GM19193 (cell line): ENCODE results near the gene CCDC134.

Experiments used
- POLR2A ChIP-seq: IDR thresholded peaks from 4 replicates; pipeline ENCODE4 v1.6.1; 2011; ENCODE audit not compliant: insufficient read depth, insufficient read length; ENCODE audit errors: extremely low read depth

CCDC134 gene

DNA sequence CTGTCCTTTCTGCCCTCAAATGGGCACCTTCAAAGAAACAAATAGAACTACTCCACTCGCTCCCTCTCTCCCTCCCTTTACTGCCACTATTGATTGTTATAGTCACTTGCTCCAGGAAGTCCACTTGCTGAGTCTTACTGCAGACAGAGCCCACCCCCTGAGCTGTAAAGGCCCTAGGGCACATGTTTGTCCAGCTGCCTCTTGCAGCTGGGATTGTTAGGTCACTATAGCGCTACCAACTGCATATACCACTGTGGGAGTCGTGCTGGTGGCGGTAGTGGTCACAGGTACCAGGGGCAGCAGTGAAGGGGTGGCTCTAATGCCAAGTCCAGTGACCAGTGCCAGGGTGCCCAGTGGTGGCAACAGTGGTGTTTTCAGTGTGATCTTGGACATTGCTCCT, 28.0 kb downstream of the CCDC134 start:
- TF ChIP-seq POLR2A, result peak; percentile 19

DNA sequence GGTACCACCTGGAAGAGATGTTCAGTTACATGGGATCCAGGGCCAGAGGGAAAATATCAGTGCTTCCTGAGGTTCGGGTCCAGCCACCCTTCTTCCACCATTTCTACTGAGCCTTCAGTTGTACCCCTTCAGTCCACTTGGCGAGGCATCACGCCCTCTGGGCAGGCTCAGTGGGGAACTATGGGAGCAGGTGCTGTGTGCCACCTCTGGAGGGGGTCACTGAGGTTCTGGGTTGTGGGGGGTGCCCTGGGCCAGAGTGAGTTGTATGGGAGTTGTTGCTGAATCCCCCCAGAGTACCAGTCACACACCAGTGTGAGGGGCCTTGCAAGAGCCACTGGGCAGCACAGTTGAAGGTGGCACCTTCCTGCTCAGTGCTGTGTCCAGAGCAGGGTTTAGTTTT, 29.7 kb downstream of the CCDC134 start:
- TF ChIP-seq POLR2A, result no peak

DNA sequence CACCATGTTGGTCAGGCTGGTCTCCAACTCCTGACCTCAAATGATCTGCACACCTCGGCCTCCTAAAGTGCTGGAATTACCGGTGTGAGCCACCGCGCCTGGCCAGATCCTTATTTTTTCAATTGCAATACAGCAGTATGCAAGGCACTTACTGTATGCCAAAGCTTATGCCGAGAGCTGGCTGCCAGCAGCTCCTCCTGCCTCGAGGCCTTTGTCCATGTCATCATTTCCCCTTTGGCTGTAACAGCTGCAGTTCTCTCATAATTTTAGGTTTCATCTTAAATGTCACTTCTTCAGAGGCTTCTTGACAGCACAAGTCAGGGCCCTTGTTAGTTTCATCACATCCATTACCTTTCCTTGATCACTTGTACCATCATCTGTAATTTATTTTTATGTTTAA, 30.9 kb downstream of the CCDC134 start:
- TF ChIP-seq POLR2A, result no peak

DNA sequence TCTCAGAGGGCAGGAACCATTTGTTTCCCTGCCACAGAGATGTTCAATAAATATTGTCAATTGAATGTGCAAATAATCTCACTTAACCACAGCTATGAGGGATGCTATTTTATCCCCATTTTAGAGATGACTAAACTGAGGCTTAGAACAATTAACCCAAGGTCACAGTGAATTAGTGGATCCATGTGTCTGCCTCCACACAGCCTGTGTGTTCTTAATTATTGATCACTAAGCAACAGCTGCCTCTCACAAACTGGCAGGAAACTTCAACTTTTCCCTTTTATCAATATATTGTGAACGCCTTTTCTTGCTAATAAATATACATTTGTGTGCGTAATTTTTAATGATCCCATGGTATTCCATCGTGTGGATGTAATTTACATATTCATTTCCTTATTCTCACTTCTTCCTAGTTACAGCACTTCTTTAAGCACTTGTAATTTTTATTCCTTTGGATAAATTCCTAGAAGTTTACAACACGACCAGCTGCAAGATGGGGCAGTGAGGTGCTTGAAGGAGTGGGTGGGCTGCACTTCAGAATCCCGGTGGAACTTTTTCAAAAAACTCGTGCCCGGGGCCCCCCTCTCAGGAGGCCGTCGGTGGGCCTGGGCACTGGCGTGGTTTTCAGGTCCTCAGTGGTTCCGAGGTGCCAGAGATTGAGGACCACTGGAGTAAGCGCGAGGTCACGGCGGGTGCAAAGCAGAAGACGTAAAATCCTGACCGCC, 31.5 kb downstream of the CCDC134 start:
- TF ChIP-seq POLR2A, result no peak

DNA sequence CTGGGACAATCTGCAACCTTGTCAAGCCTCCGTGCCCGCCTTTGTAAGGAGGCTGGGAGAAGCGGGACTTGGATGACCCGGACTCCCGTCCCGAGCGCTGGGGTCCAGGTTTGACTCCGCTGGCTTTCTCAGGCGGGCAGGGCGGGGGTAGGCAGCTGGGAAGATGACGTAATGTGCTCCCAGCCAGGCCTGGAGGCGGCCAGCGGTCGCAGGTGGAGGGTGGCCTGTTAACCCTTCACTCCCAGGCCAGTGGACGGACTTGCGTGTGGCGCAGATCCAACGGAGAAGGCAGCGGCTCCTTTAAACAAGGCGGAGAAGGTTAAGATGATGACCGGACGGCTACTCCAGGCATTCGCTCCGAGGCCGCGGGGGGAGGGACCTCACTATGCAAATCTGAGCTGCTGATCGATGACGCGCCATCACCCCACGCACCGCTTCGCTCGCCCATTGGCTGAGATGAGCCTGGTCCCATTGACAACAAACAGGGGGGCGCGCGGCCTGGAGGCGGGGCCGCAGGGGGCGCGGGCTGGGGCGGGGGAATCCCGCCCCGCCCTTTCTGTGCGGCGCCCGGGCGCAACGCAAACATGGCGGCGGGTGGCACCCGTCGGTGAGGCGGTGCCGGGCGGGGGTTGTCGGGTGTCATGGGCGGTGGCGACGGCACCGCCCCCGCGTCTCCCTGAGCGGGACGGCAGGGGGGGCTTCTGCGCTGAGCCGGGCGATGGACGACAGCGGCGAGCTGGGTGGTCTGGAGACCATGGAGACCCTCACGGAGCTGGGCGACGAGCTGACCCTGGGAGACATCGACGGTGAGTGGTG, 32.3 kb downstream of the CCDC134 start, which contains the start of gene SREBF2:
TSS of gene SREBF2 (plus strand) at position 553 of the 816 bp plus-strand sequence. CDS start at position 719, 166 bp downstream.
- peak; percentile 88 for TF ChIP-seq POLR2A

GRCh38 chr22:41833369-41834004, 33.0 kb downstream of the CCDC134 start:
- no peak for TF ChIP-seq POLR2A

- no peak for TF ChIP-seq POLR2A
These were observed 33.8 kb downstream of the CCDC134 start for GRCh38 chr22:41834005-41834944.

DNA sequence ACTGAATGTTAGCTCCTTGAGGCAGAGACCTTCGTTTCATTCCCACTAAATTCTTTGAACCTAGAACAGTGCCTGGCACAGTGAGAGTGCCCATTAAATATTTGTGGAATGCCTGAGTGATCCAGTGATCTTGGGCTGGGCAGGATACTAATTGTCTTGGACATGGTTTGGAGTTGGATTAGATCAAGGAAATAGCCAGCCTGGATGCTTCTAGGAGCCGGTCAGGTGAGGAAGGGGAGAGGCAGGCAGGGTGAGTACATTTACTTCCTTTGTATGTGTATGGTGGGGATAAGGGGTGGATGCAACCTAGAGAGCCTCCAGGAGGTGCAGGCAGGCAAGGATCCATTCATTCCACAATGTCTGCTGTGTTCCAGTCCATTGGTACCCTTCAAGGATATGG, 36.1 kb downstream of the CCDC134 start:
- TF ChIP-seq POLR2A, result no peak

GRCh38 chr22:41838842-41839618, 38.6 kb downstream of the CCDC134 start:
- no peak for TF ChIP-seq POLR2A

DNA sequence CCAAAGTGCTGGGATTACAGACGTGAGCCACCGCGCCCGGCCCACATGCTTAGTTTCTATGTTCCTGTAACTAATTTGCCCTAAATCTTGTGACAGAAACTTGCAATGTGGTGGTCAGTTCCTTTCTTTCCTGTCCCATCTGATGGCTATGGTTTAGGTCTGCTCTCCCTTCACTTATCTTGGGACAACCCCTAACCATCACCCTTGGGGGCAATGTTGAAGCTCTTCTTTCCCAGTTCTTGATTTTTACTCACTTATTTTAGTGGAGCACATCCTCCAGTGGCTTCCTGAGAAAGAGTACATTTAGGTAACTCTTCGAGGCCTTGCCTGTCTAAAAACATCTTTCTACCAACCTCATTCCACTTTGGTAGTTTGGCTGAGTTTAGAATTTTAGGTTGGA, 39.7 kb downstream of the CCDC134 start:
- no peak for TF ChIP-seq POLR2A

- TF ChIP-seq POLR2A, result no peak
These were observed 40.7 kb downstream of the CCDC134 start for GRCh38 chr22:41841085-41841712.

DNA sequence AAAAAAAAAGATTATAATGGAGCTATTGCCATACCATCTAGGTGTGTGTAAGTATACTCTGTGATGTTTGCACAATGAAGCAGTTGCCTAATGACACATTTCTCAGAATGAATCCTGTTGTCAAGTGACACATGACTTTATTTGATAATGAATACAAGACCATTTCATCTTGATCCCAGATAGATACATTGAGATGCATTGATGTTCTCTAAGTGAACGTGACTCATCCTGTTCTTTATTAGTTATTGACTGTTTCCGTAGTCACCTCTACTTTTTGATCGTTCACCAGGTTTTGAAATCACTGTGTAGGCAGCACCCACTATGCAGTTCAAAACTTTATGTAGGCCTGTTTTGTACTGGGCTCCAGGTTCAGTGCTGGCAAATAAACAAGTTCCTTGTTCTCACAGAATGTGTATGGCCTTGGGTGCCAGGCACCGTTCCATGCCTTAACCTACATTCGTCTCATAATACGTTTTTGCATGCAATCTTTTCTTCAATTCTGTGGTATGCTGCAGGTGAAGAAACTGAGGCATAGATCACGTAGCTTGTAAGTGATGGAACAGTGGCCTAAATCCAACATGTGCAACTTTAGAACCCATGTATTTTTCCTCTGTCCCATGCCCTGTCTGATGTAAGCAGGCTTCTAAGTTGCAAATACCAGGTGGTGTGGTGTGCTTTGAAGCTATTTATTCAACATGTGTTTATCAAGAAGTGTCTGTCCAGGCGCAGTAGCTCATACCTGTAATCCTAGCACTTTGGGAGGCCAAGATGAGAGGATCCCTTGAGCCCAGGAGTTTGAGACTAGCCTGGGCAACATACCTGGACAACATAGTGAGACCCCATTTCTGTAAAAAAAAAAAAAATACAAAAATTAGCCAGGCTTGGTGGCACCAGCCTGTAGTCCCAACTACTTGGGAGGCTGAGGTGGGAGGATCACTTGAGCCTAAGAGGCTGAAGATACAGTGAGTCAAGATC, 42.8 kb downstream of the CCDC134 start:
- no peak for TF ChIP-seq POLR2A
